ENCODE measurements around the gene CCNF.

CCNF gene

GRCh38 chr16:2497116-2497630 lies 67.9 kb downstream of the CCNF start:
- in situ Hi-C loops (cut with MboI; ENCODE audit: low sequenced_read_pairs, unreplicated experiment), result loop anchor here (25.0 kb wide), 1 partner anchor 485 kb away; the partner anchor contains the start of genes NPW and ZNF598
- no peak for TF ChIP-seq CTCF (IDR thresholded peaks at IDR 0.05; ENCODE audit: borderline replicate concordance, control extremely low read depth, extremely low read depth, insufficient read depth, missing control alignments)
- DNase-seq (ENCODE audit: low spot score), result no peak

- no peak for DNase-seq (ENCODE audit: low spot score)
- in situ Hi-C loops (cut with MboI; ENCODE audit: low sequenced_read_pairs, unreplicated experiment), result loop anchor here (25.0 kb wide), 1 partner anchor 486 kb away; the partner anchor contains the start of genes NPW and ZNF598
- TF ChIP-seq CTCF (IDR thresholded peaks at IDR 0.05; ENCODE audit: borderline replicate concordance, control extremely low read depth, extremely low read depth, insufficient read depth, missing control alignments), result no peak
Measured at GRCh38 chr16:2497695-2498484, 68.6 kb downstream of the CCNF start.

- TF ChIP-seq CTCF (IDR thresholded peaks at IDR 0.05; ENCODE audit: borderline replicate concordance, control extremely low read depth, extremely low read depth, insufficient read depth, missing control alignments), result no peak
- in situ Hi-C loops (cut with MboI; ENCODE audit: low sequenced_read_pairs, unreplicated experiment), result loop anchor here (25.0 kb wide), 1 partner anchor 486 kb away; the partner anchor contains the start of genes NPW and ZNF598
- no peak for DNase-seq (ENCODE audit: low spot score)
Measured at GRCh38 chr16:2498531-2499253, 69.4 kb downstream of the CCNF start.

- TF ChIP-seq CTCF (IDR thresholded peaks at IDR 0.05; ENCODE audit: borderline replicate concordance, control extremely low read depth, extremely low read depth, insufficient read depth, missing control alignments), result no peak
- in situ Hi-C loops (cut with MboI; ENCODE audit: low sequenced_read_pairs, unreplicated experiment), result loop anchor here (25.0 kb wide), 1 partner anchor 487 kb away; the partner anchor contains the start of genes NPW and ZNF598
- DNase-seq (ENCODE audit: low spot score), result no peak
Measured at GRCh38 chr16:2499454-2499853, 70.2 kb downstream of the CCNF start.

- TF ChIP-seq CTCF (IDR thresholded peaks at IDR 0.05; ENCODE audit: borderline replicate concordance, control extremely low read depth, extremely low read depth, insufficient read depth, missing control alignments), result no peak
- in situ Hi-C loops (cut with MboI; ENCODE audit: low sequenced_read_pairs, unreplicated experiment), result loop anchor here (25.0 kb wide), 1 partner anchor 488 kb away; the partner anchor contains the start of genes NPW and ZNF598
- DNase-seq (ENCODE audit: low spot score), result no peak
Measured at GRCh38 chr16:2499890-2500429, 70.7 kb downstream of the CCNF start.

GRCh38 chr16:2500430-2500917 lies 71.2 kb downstream of the CCNF start:
- in situ Hi-C loops (cut with MboI; ENCODE audit: low sequenced_read_pairs, unreplicated experiment), result no loop called here
- DNase-seq (ENCODE audit: low spot score), result no peak

More at GRCh38 chr16:2500430-2500917, 71.2 kb downstream of the CCNF start:
- TF ChIP-seq CTCF (IDR thresholded peaks at IDR 0.05; ENCODE audit: borderline replicate concordance, control extremely low read depth, extremely low read depth, insufficient read depth, missing control alignments), result no peak
